DND-41 (cell line): Measurements from ENCODE around the gene SPEG.

Source experiments
- ATAC-seq: fragments of 200-7000 bp; cut with Tn5 transposase; 3 replicates; pipeline ENCODE4 v1.9.1; 2021; ENCODE audit warnings: low read depth; ENCODE audit not compliant: insufficient read depth
- DNase-seq: peaks from one replicate; pipeline ENCODE4 v3.0.0-alpha.2; 2020
- H2AFZ ChIP-seq: 2 replicates; pipeline ENCODE4 v1.6.0; 2012; ENCODE audit warnings: low read depth, low read length
- H3K27ac ChIP-seq: 2 replicates; pipeline ENCODE4 v1.5.1; 2012; ENCODE audit warnings: low read length, inconsistent platforms
- H3K27me3 ChIP-seq: fragments of 200-600 bp; sonication (generic); 2 replicates; pipeline ENCODE4 v1.6.0; 2012; ENCODE audit warnings: low read length, mild to moderate bottlenecking, inconsistent platforms; ENCODE audit not compliant: insufficient read depth, poor library complexity
- H3K36me3 ChIP-seq: 2 replicates; pipeline ENCODE4 v1.5.1; 2012; ENCODE audit warnings: low read length, inconsistent platforms; ENCODE audit not compliant: insufficient read depth
- H3K4me1 ChIP-seq: 2 replicates; pipeline ENCODE4 v1.5.1; 2012; ENCODE audit warnings: mild to moderate bottlenecking, low read length; ENCODE audit not compliant: insufficient read depth
- H3K4me2 ChIP-seq: 2 replicates; pipeline ENCODE4 v1.6.0; 2012; ENCODE audit warnings: mild to moderate bottlenecking, moderate library complexity, low read length, inconsistent platforms; ENCODE audit not compliant: insufficient read depth
- H3K4me3 ChIP-seq, 2 experiments: fragments of 200-600 bp in 1 of 2; shearing (Covaris generic) in 1 of 2; 2 replicates each; pipeline ENCODE4 v1.5.1; 2012 to 2016; ENCODE audit warnings: inconsistent platforms in 2 of 2, low read length in 2 of 2, mild to moderate bottlenecking in 2 of 2, low read depth in 1 of 2, moderate library complexity in 1 of 2
- H3K79me2 ChIP-seq: 2 replicates; pipeline ENCODE4 v1.6.0; 2012; ENCODE audit warnings: low read length, inconsistent platforms; ENCODE audit not compliant: insufficient read depth
- H3K9ac ChIP-seq: 2 replicates; pipeline ENCODE4 v1.6.0; 2012; ENCODE audit warnings: low read depth, mild to moderate bottlenecking, inconsistent platforms, low read length, moderate library complexity
- H3K9me3 ChIP-seq: 2 replicates; pipeline ENCODE4 v1.5.1; 2012; ENCODE audit warnings: low read length, moderate library complexity, mild to moderate bottlenecking, inconsistent platforms; ENCODE audit not compliant: insufficient read depth, severe bottlenecking
- H4K20me1 ChIP-seq: 2 replicates; pipeline ENCODE4 v1.6.0; 2012; ENCODE audit warnings: low read length; ENCODE audit not compliant: insufficient read depth
- EZH2 ChIP-seq: IDR thresholded peaks from 3 replicates; pipeline ENCODE4 v1.6.1; 2012; ENCODE audit warnings: borderline replicate concordance, low read depth, mild to moderate bottlenecking, moderate library complexity, low read length, inconsistent platforms; ENCODE audit not compliant: severe bottlenecking
- TF ChIP-seq, protein P1 (sequence below): IDR thresholded peaks from 2 replicates; pipeline ENCODE4 v1.5.1; 2012; ENCODE audit warnings: borderline replicate concordance, low read length, moderate library complexity, mild to moderate bottlenecking; ENCODE audit not compliant: poor library complexity, severe bottlenecking; ENCODE audit errors: extremely low read depth

The SPEG gene

DNA sequence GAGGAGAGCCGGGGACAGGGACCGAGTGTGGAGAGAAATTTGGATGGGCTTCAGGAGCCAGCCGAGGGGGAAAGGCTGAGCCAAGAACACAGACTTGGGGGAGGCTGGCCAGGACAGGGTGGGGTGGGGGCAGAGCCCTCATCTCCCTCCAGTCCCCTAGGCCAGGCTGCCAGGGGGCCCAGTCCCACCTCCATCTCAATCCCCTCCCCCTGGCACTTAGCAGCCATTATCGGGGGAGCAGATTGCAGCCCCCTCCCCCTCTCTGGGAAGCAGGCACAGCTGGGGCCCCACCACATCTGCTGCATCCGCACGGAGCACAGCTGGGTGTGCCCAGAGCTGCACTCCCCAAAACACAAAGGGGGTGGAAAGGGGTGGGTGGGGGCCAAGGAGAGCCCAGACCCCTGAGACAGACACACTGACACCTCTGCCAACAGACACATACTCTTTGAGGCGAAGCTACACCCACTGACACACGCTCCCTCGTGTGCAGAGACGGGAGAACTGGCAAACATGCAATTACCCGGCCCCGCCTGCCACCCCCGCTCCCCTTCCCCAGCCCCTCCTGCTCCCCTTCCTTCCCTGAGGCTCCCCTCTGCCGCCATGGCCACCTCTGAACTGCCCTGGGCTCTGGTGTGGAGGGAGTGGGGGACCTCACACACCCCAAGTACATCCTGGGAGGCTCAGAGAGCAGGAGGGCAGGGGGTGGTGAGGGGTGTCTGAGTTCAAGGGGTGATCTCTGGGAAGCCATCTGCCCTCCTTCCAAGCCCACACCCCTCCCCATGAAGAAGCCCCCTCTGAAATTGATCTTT, 74.5 kb downstream of the SPEG start:
- no peak overlapping the region for H3K4me3 ChIP-seq
- H3K4me2 ChIP-seq: peak overlapping the region; percentile 38; the same call in 1 of the 2 replicates

DNA sequence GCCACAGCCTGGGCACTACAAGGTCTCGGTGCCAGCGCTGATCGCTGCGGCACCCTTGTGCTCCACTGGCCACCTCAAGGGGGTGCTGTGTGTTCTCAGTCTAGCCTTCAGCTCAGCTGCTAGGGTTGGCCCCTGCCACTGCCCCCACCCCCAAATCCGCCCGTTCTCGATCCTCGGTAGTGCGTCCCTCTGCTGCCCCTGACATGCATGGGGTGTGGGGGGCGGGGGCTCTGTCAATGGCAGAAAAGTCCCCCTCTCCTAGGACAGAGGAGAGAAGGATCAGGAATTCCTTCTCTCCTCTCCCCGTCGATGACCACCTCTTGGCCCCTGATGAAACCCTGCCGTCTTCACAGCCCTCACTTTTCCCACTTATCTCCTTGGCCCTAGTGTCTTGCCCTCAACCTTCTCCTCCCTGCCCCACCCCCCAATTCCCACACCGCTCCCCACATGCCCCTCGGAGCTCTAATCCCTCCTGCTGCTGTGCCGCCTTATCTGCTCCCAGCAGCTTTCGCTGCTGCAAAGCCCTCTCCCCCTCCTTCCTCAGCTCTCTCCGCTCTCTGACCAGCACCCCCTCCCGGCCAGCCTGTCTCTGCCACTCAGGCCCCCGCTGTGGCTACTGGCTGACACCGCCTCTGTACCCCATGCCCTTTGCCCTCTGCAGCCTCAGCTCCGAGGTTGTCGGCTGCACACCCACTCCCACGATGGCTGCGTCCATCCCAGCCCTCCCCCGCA, 75.3 kb downstream of the SPEG start:
- H3K9ac ChIP-seq: no peak overlapping the region
- no peak overlapping the region for H3K27ac ChIP-seq
- DNase-seq (peak; percentile 45), ATAC-seq (peak; percentile 77)
- H3K9me3 ChIP-seq: no peaks in the 10 kb centered on the region
- H3K79me2 ChIP-seq: no peaks in the 10 kb centered on the region
- H3K27me3 ChIP-seq: peaks cover 32% of the 10 kb centered on the region
- H3K4me1 ChIP-seq: peaks cover 5% of the 10 kb centered on the region; the same call in 1 of the 2 replicates
- H3K4me2 ChIP-seq: peak overlapping the region; percentile 38; the same call in 1 of the 2 replicates
- peaks cover 11% of the 10 kb centered on the region; the same call in 1 of the 2 replicates for H3K36me3 ChIP-seq
- H4K20me1 ChIP-seq: peaks cover 6% of the 10 kb centered on the region
- H3K4me3 ChIP-seq: no peak overlapping the region
- TF ChIP-seq EZH2: no peak
- TF ChIP-seq, protein P1, sequence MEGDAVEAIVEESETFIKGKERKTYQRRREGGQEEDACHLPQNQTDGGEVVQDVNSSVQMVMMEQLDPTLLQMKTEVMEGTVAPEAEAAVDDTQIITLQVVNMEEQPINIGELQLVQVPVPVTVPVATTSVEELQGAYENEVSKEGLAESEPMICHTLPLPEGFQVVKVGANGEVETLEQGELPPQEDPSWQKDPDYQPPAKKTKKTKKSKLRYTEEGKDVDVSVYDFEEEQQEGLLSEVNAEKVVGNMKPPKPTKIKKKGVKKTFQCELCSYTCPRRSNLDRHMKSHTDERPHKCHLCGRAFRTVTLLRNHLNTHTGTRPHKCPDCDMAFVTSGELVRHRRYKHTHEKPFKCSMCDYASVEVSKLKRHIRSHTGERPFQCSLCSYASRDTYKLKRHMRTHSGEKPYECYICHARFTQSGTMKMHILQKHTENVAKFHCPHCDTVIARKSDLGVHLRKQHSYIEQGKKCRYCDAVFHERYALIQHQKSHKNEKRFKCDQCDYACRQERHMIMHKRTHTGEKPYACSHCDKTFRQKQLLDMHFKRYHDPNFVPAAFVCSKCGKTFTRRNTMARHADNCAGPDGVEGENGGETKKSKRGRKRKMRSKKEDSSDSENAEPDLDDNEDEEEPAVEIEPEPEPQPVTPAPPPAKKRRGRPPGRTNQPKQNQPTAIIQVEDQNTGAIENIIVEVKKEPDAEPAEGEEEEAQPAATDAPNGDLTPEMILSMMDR: peak; percentile 76
- H2AFZ ChIP-seq: no peak overlapping the region

More for the DNA sequence above, 74.5 kb downstream of the SPEG start:
- Histone ChIP-seq H2AFZ (no peak overlapping the region), H3K79me2 (no peaks in the 10 kb centered on the region), H3K27me3 (peaks cover 25% of the 10 kb centered on the region), H3K9me3 (no peaks in the 10 kb centered on the region), H3K36me3 (peaks cover 18% of the 10 kb centered on the region), H3K4me1 (peaks cover 5% of the 10 kb centered on the region; the same call in 1 of the 2 replicates), H4K20me1 (peaks cover 6% of the 10 kb centered on the region), H3K9ac (no peak overlapping the region), H3K27ac (no peak overlapping the region)
- ATAC-seq: peak; percentile 27
- no peak for DNase-seq
- TF ChIP-seq, protein P1: no peak
- no peak for TF ChIP-seq EZH2

DNA sequence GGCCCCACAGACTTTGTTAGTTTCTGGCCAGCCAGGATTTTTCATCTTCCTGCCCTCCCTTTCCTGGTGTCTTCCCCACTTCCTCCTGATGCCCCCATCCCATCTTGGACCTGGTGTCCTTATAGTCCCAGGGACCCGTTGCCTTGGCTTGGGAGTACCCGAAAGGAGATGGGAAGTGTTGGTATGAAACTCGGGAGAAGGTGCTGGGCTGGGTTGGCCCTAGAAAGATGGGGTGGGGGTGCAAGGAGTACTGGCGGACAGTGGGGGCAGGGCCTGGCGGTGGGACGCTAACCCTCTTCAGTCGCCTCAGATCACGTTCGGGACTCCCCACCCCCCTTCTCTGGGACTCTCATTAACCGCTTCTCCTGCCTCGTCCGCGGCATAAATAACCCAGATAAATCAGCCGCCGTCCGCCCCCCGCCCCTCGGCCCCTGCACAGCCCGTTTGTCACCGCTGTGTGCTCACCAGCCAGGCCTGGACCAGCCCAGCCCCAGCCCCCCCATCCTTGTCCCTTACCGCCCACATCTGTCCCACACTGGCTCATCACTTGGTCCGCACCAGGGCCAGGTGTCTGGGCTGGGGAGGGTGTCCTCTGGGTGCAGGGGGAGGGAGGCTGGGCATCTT, 76.0 kb downstream of the SPEG start:
- Histone ChIP-seq H3K9me3 (no peaks in the 10 kb centered on the region), H3K4me1 (peaks cover 5% of the 10 kb centered on the region; the same call in 1 of the 2 replicates), H3K79me2 (no peaks in the 10 kb centered on the region), H3K27ac (no peak overlapping the region), H3K4me2 (no peak overlapping the region), H2AFZ (no peak overlapping the region), H4K20me1 (peaks cover 6% of the 10 kb centered on the region), H3K9ac (no peak overlapping the region), H3K27me3 (peaks cover 37% of the 10 kb centered on the region), H3K36me3 (peaks cover 9% of the 10 kb centered on the region; the same call in 1 of the 2 replicates), H3K4me3 (no peak overlapping the region)
- ATAC-seq (no peak), DNase-seq (no peak)
- TF ChIP-seq, protein P1: no peak
- TF ChIP-seq EZH2: no peak
